ENCODE measurements around the gene SCNN1G. TPM values are rescaled to one million over a fixed set of nuclear protein-coding genes. Genes with fewer than 3 reads are reported as not detected.

The SCNN1G gene
- total and polyA plus RNA-seq, 2 donors (not counting 1 experiment from before 2014, with no cell fraction given), result not detected

GRCh38 chr16:23202166-23202565, 19.6 kb downstream of the SCNN1G start:
- Histone ChIP-seq H3K27ac (ENCODE audit: insufficient read depth, low read length) (no peak overlapping the region), H3K27me3 (ENCODE audit: control insufficient read depth, insufficient read depth, low read length) (no peaks in the 10 kb centered on the region), H4K20me1 (ENCODE audit: control insufficient read depth, extremely low read depth, insufficient read depth, low read length) (no peaks in the 10 kb centered on the region), H3K4me1 (ENCODE audit: control insufficient read depth, extremely low read depth, insufficient read depth, low read length) (no peaks in the 10 kb centered on the region), H2AFZ (ENCODE audit: low read length) (no peak overlapping the region), H3K4me3 (replicated peaks in 1 of 4; ENCODE audit: control extremely low read depth in 1 of 4, insufficient read depth in 1 of 4, low read depth in 3 of 4, low read length in 4 of 4) (no peak overlapping the region), H3K4me2 (ENCODE audit: extremely low read depth, insufficient read depth, low read length) (no peak overlapping the region), H3K9me3 (ENCODE audit: control insufficient read depth, insufficient read depth, low read depth, low read length) (no peaks in the 10 kb centered on the region), H3K36me3 (ENCODE audit: control insufficient read depth, insufficient read depth, low read length) (no peaks in the 10 kb centered on the region), H3K79me2 (ENCODE audit: control insufficient read depth, insufficient read depth, low read length) (no peaks in the 10 kb centered on the region), H3K9ac (ENCODE audit: insufficient read depth, low read length) (no peak overlapping the region)
- TF ChIP-seq EZH2 (IDR thresholded peaks at IDR 0.05; ENCODE audit: low read length, missing control alignments), result no peak
- no peak for TF ChIP-seq CTCF (conservative IDR thresholded peaks at IDR 0.05 in 1 of 2, IDR thresholded peaks at IDR 0.05 in 1 of 2; ENCODE audit: low read depth in 1 of 2, low read length in 2 of 2)
- DNase-seq (ENCODE audit: low read depth in 2 of 2), result no peak

DNA sequence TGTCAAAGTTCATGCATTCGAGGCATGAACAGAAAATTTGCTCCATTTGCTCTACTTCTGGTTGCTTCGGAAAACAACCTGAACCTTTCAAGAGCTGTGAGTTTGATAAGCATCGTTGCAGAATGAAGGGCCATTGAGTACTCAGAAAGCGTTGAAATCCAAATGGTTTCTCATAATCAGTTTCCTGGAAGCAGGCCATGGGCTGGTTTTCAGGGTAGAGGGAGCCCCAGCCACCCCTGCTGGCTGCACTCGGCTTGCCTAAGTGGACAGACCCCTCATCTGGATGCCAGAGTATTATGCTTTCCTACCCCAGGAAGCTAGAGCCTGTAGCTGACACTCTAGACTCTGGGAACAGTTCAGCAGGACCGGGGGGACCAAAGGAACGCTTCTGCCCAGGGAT, 24.4 kb downstream of the SCNN1G start:
- H3K4me1 ChIP-seq (ENCODE audit: control insufficient read depth, extremely low read depth, insufficient read depth, low read length), result no peaks in the 10 kb centered on the region
- DNase-seq (ENCODE audit: low read depth in 2 of 2), result no peak
- no peak overlapping the region for H2AFZ ChIP-seq (ENCODE audit: low read length)
- H3K4me2 ChIP-seq (ENCODE audit: extremely low read depth, insufficient read depth, low read length), result no peak overlapping the region
- H3K27me3 ChIP-seq (ENCODE audit: control insufficient read depth, insufficient read depth, low read length), result no peaks in the 10 kb centered on the region
- H3K4me3 ChIP-seq (replicated peaks in 1 of 4; ENCODE audit: control extremely low read depth in 1 of 4, insufficient read depth in 1 of 4, low read depth in 3 of 4, low read length in 4 of 4), result no peak overlapping the region
- no peaks in the 10 kb centered on the region for H3K9me3 ChIP-seq (ENCODE audit: control insufficient read depth, insufficient read depth, low read depth, low read length)
- H3K36me3 ChIP-seq (ENCODE audit: control insufficient read depth, insufficient read depth, low read length), result no peaks in the 10 kb centered on the region
- H3K27ac ChIP-seq (ENCODE audit: insufficient read depth, low read length), result no peak overlapping the region
- H3K79me2 ChIP-seq (ENCODE audit: control insufficient read depth, insufficient read depth, low read length), result no peaks in the 10 kb centered on the region
- TF ChIP-seq CTCF (conservative IDR thresholded peaks at IDR 0.05 in 1 of 2, IDR thresholded peaks at IDR 0.05 in 1 of 2; ENCODE audit: low read depth in 1 of 2, low read length in 2 of 2), result no peak
- TF ChIP-seq EZH2 (IDR thresholded peaks at IDR 0.05; ENCODE audit: low read length, missing control alignments), result no peak
- H4K20me1 ChIP-seq (ENCODE audit: control insufficient read depth, extremely low read depth, insufficient read depth, low read length), result no peaks in the 10 kb centered on the region
- no peak overlapping the region for H3K9ac ChIP-seq (ENCODE audit: insufficient read depth, low read length)

DNA sequence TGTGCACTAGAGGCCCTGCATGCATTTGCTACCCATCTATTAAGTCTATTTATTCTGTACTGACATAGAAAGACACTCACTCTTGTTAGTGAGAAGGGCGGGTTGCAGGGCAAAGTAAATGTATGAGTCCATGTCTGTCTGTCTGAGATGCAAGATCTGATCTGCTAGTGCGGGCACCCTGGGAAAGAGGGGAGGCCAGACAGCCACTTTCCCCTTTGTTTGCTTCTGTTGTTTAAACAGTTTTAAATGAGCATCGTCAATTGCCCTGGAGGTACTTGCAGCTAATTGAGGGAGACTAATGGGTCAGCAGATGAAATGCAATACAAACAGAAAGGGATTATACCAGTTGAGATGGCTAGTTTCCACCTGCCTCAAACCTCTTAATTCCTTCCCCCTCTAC, 24.9 kb downstream of the SCNN1G start:
- Histone ChIP-seq H3K9me3 (ENCODE audit: control insufficient read depth, insufficient read depth, low read depth, low read length) (no peaks in the 10 kb centered on the region), H3K4me2 (ENCODE audit: extremely low read depth, insufficient read depth, low read length) (no peak overlapping the region), H3K27ac (ENCODE audit: insufficient read depth, low read length) (no peak overlapping the region), H3K79me2 (ENCODE audit: control insufficient read depth, insufficient read depth, low read length) (no peaks in the 10 kb centered on the region), H2AFZ (ENCODE audit: low read length) (no peak overlapping the region), H3K9ac (ENCODE audit: insufficient read depth, low read length) (no peak overlapping the region), H3K4me3 (replicated peaks in 1 of 4; ENCODE audit: control extremely low read depth in 1 of 4, insufficient read depth in 1 of 4, low read depth in 3 of 4, low read length in 4 of 4) (no peak overlapping the region), H3K27me3 (ENCODE audit: control insufficient read depth, insufficient read depth, low read length) (no peaks in the 10 kb centered on the region), H3K36me3 (ENCODE audit: control insufficient read depth, insufficient read depth, low read length) (no peaks in the 10 kb centered on the region), H4K20me1 (ENCODE audit: control insufficient read depth, extremely low read depth, insufficient read depth, low read length) (no peaks in the 10 kb centered on the region), H3K4me1 (ENCODE audit: control insufficient read depth, extremely low read depth, insufficient read depth, low read length) (no peaks in the 10 kb centered on the region)
- DNase-seq (ENCODE audit: low read depth in 2 of 2), result no peak
- no peak for TF ChIP-seq EZH2 (IDR thresholded peaks at IDR 0.05; ENCODE audit: low read length, missing control alignments)
- no peak for TF ChIP-seq CTCF (conservative IDR thresholded peaks at IDR 0.05 in 1 of 2, IDR thresholded peaks at IDR 0.05 in 1 of 2; ENCODE audit: low read depth in 1 of 2, low read length in 2 of 2)

All from fibroblast of lung (primary cell).